Loucy (cell line): ENCODE results near the gene PDIA6.

Experiments used
- H2AFZ ChIP-seq: fragments of 200-600 bp; sonication (generic); 2 replicates; pipeline ENCODE4 v1.6.0; 2016; ENCODE audit warnings: antibody characterized with exemption, mild to moderate bottlenecking, low read length, moderate library complexity
- H3F3A ChIP-seq: fragments of 200-600 bp; 2 replicates; pipeline ENCODE4 v1.6.0; 2016; ENCODE audit warnings: antibody characterized with exemption, low read depth, mild to moderate bottlenecking
- H3K27me3 ChIP-seq: fragments of 200-600 bp; sonication (generic); 2 replicates; pipeline ENCODE4 v1.6.1; 2014; ENCODE audit warnings: low read length, mild to moderate bottlenecking; ENCODE audit not compliant: insufficient read depth, poor library complexity, severe bottlenecking
- H3K36me3 ChIP-seq: fragments of 200-600 bp; sonication (generic); 2 replicates; pipeline ENCODE4 v1.6.1; 2016; ENCODE audit warnings: low read length; ENCODE audit not compliant: insufficient read depth
- H3K4me1 ChIP-seq: fragments of 200-600 bp; sonication (generic); 2 replicates; pipeline ENCODE4 v1.5.1; 2014; ENCODE audit warnings: low read length, mild to moderate bottlenecking; ENCODE audit not compliant: insufficient read depth, poor library complexity, severe bottlenecking
- H3K4me2 ChIP-seq: fragments of 200-600 bp; sonication (generic); 2 replicates; pipeline ENCODE4 v1.6.0; 2014; ENCODE audit warnings: antibody characterized with exemption, low read length, low read depth, mild to moderate bottlenecking; ENCODE audit not compliant: poor library complexity, severe bottlenecking
- H3K4me3 ChIP-seq: fragments of 200-600 bp; sonication (generic); 2 replicates; pipeline ENCODE4 v1.5.1; 2014; ENCODE audit warnings: low read length, mild to moderate bottlenecking, mixed read lengths; ENCODE audit not compliant: poor library complexity, severe bottlenecking
- H3K79me2 ChIP-seq: fragments of 200-600 bp; sonication (generic); 2 replicates; pipeline ENCODE4 v1.6.1; 2014; ENCODE audit warnings: low read length; ENCODE audit not compliant: insufficient read depth
- H3K9ac ChIP-seq: fragments of 200-600 bp; sonication (generic); 2 replicates; pipeline ENCODE4 v1.6.0; 2014; ENCODE audit warnings: mild to moderate bottlenecking, low read depth, low read length, moderate library complexity; ENCODE audit not compliant: poor library complexity, severe bottlenecking
- H3K9me2 ChIP-seq: fragments of 200-600 bp; sonication (generic); replicated peaks from 2 replicates; pipeline ENCODE4 v1.6.1; 2016; ENCODE audit warnings: low read depth, low read length, mixed read lengths
- H3K9me3 ChIP-seq: fragments of 200-600 bp; sonication (generic); 2 replicates; pipeline ENCODE4 v1.6.1; 2014; ENCODE audit warnings: mild to moderate bottlenecking, antibody characterized with exemption, low read length, low read depth; ENCODE audit not compliant: insufficient read depth
- H4K20me1 ChIP-seq: fragments of 200-600 bp; sonication (generic); 2 replicates; pipeline ENCODE4 v1.6.0; 2014; ENCODE audit warnings: antibody characterized with exemption, low read length, mild to moderate bottlenecking; ENCODE audit not compliant: insufficient read depth, poor library complexity, severe bottlenecking
- EZH2phosphoT487 ChIP-seq: fragments of 200-600 bp; IDR thresholded peaks from 2 replicates; pipeline ENCODE4 v1.6.1; 2018; ENCODE audit warnings: antibody characterized with exemption, mild to moderate bottlenecking, moderate library complexity, borderline replicate concordance

Gene PDIA6

DNA sequence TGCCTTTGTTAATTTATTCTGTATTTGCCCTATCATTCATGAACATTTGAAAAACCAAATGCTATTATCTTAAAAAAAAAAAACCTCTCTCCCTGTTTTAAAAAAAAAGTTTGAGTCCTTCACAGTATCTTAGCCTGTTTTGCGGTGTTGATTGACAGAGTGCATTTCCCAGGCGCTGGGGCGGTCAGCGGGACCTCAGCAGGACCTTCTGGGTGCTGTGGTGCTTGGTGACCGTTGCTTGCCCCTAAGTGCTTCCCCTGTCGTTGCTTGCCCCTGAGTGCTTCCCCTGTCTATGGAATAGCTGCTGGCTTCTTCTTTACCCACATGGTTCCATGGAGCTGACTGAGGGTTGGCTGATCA is 79.0 kb downstream of the PDIA6 start:
- no peaks in the 10 kb centered on the region for H3K9me2 ChIP-seq
- no peaks in the 10 kb centered on the region for H3K79me2 ChIP-seq
- no peak for TF ChIP-seq EZH2phosphoT487
- H3K9ac ChIP-seq = no peak overlapping the region
- H3K27me3 ChIP-seq = no peaks in the 10 kb centered on the region
- no peaks in the 10 kb centered on the region for H3F3A ChIP-seq
- no peaks in the 10 kb centered on the region for H3K4me1 ChIP-seq
- H4K20me1 ChIP-seq = no peaks in the 10 kb centered on the region
- H3K4me2 ChIP-seq = no peak overlapping the region
- H3K36me3 ChIP-seq = no peaks in the 10 kb centered on the region
- H2AFZ ChIP-seq = no peak overlapping the region
- H3K9me3 ChIP-seq = no peaks in the 10 kb centered on the region
- H3K4me3 ChIP-seq = no peak overlapping the region
